GM12878 (cell line): Measurements from ENCODE around the gene SDCCAG8. TPM values are rescaled to one million over a fixed set of nuclear protein-coding genes. Genes with fewer than 3 reads are reported as not detected.

Experiments used
- ATAC-seq: fragments of 200-7000 bp; cut with Tn5 transposase; 3 replicates; pipeline ENCODE4 v1.9.1; 2020; ENCODE audit warnings: mild to moderate bottlenecking, moderate library complexity
- BruUV-seq: library from RNA; stranded (reverse); fragments of 400-500 nt; replicated peaks from 2 replicates; lab custom pipeline; 2021; lab: Mats Ljungman, UMichigan
- CTCF ChIA-PET: fragments of 300-600 bp; sonication (Branson Sonifier 250); formaldehyde crosslinking; extraction: SDS; loops from one replicate; lab custom pipeline; 2021; ENCODE audit warnings: inconsistent platforms; lab: Yijun Ruan, JAX
- POLR2A ChIA-PET: fragments of 350-600 bp; formaldehyde crosslinking; extraction: SDS; loops from one replicate; lab custom pipeline; 2021; ENCODE audit warnings: inconsistent platforms; lab: Charles Lee
- RAD21 ChIA-PET: fragments of 300-600 bp; sonication (Branson Sonifier 250); formaldehyde crosslinking; loops from one replicate; lab custom pipeline; 2023; ENCODE audit warnings: antibody characterized with exemption; ENCODE audit not compliant: unreplicated experiment; lab: Charles Lee
- SMC1A ChIA-PET: fragments of 300-600 bp; sonication (Branson Sonifier 250); formaldehyde crosslinking; loops from one replicate; lab custom pipeline; 2023; ENCODE audit not compliant: unreplicated experiment, uncharacterized antibody; lab: Charles Lee
- DNase-seq: peaks from one replicate; pipeline ENCODE4 v3.0.0-alpha.2; 2011; ENCODE audit warnings: low read depth, low spot score
- FAIRE-seq: peaks from 3 replicates; lab custom pipeline; 2011; peaks lifted over from hg19 to GRCh38; lab: Jason Lieb, UNC
- H2AFZ ChIP-seq: 2 replicates; pipeline ENCODE4 v1.6.0; 2011; ENCODE audit warnings: low read depth, low read length, control low read depth; ENCODE audit not compliant: control insufficient read depth
- H3K27ac ChIP-seq: 2 replicates; pipeline ENCODE4 v1.5.1; 2011; ENCODE audit warnings: control low read depth; ENCODE audit not compliant: control insufficient read depth, insufficient read depth
- H3K27me3 ChIP-seq, 2 experiments: replicated peaks in 1 of 2; 2 replicates each; pipeline versions ENCODE4 v1.6.0 to v1.6.1; 2011; ENCODE audit warnings: low read length in 1 of 2; ENCODE audit not compliant: control insufficient read depth in 2 of 2, insufficient read depth in 2 of 2
- H3K36me3 ChIP-seq, 2 experiments: 2 replicates each; pipeline ENCODE4 v1.5.1; 2011; ENCODE audit warnings: low read length in 1 of 2; ENCODE audit not compliant: control insufficient read depth in 2 of 2, insufficient read depth in 2 of 2
- H3K4me1 ChIP-seq: 2 replicates; pipeline ENCODE4 v1.6.1; 2011; ENCODE audit warnings: mild to moderate bottlenecking, low read length, moderate library complexity, mixed read lengths; ENCODE audit not compliant: control insufficient read depth, insufficient read depth
- H3K4me2 ChIP-seq: 2 replicates; pipeline ENCODE4 v1.6.0; 2011; ENCODE audit warnings: control low read depth; ENCODE audit not compliant: control insufficient read depth, insufficient read depth
- H3K4me3 ChIP-seq: fragments of 200-600 bp; sonication (generic); 2 replicates; pipeline ENCODE4 v1.5.1; 2016
- H3K79me2 ChIP-seq: 2 replicates; pipeline ENCODE4 v1.6.0; 2011; ENCODE audit warnings: low read length; ENCODE audit not compliant: control insufficient read depth, insufficient read depth
- H3K9ac ChIP-seq: 2 replicates; pipeline ENCODE4 v1.8.0; 2011; ENCODE audit warnings: low read length, control low read depth, mixed read lengths; ENCODE audit not compliant: control insufficient read depth, insufficient read depth
- H3K9me3 ChIP-seq: replicated peaks from 3 replicates; pipeline ENCODE4 v1.5.1; 2011; ENCODE audit warnings: mild to moderate bottlenecking, low read length; ENCODE audit not compliant: control insufficient read depth, insufficient read depth
- H4K20me1 ChIP-seq: 2 replicates; pipeline ENCODE4 v1.6.0; 2011; ENCODE audit not compliant: control insufficient read depth, insufficient read depth
- ATF3 ChIP-seq: IDR thresholded peaks from 2 replicates; pipeline ENCODE4 v1.6.1; 2011; ENCODE audit warnings: low read depth, mild to moderate bottlenecking, low read length, moderate library complexity, borderline replicate concordance; ENCODE audit errors: extremely low read depth
- CBFB ChIP-seq: IDR thresholded peaks from 2 replicates; pipeline ENCODE4 v1.6.1; 2016; ENCODE audit warnings: antibody characterized with exemption, low read depth
- CEBPB ChIP-seq, 2 experiments: fragments of 150-350 bp in 1 of 2; IDR thresholded peaks; 2 replicates each; pipeline ENCODE4 v1.6.1; 2012 to 2014; ENCODE audit warnings: low read depth in 2 of 2, low read length in 2 of 2, borderline replicate concordance in 1 of 2, inconsistent platforms in 1 of 2
- EGR1 ChIP-seq, 2 experiments: IDR thresholded peaks; 1 replicate in 1 of 2; 2 replicates in 1 of 2; pipeline ENCODE4 v1.6.1; 2011 to 2012; ENCODE audit warnings: low read depth in 2 of 2, low read length in 2 of 2, borderline replicate concordance in 1 of 2, mild to moderate bottlenecking in 1 of 2, moderate library complexity in 1 of 2
- ETV6 ChIP-seq, 2 experiments: fragments of 450-650 bp in 1 of 2; IDR thresholded peaks in 1 of 2; conservative IDR thresholded peaks in 1 of 2; 2 replicates each; pipeline ENCODE4 v1.6.1; 2014; ENCODE audit warnings: antibody characterized with exemption in 1 of 2, borderline replicate concordance in 1 of 2, low read depth in 1 of 2, mild to moderate bottlenecking in 1 of 2, moderate library complexity in 1 of 2
- IKZF1 ChIP-seq: fragments of 450-650 bp; conservative IDR thresholded peaks from 2 replicates; pipeline ENCODE4 v1.6.1; 2017; ENCODE audit warnings: antibody characterized with exemption, mild to moderate bottlenecking
- MEF2B ChIP-seq: fragments of 450-650 bp; IDR thresholded peaks from 2 replicates; pipeline ENCODE4 v1.6.1; 2018; ENCODE audit warnings: mild to moderate bottlenecking, moderate library complexity; ENCODE audit not compliant: partially characterized antibody, poor library complexity, severe bottlenecking
- MXI1 ChIP-seq: fragments of 150-350 bp; IDR thresholded peaks from 2 replicates; pipeline ENCODE4 v1.6.1; 2011; ENCODE audit warnings: low read depth, mild to moderate bottlenecking, inconsistent platforms, low read length, improper control_type of control experiment
- NFIC ChIP-seq: IDR thresholded peaks from 2 replicates; pipeline ENCODE4 v1.6.1; 2012; ENCODE audit warnings: low read depth, mild to moderate bottlenecking, inconsistent platforms, low read length, moderate library complexity
- NR2C1 ChIP-seq: fragments of 450-650 bp; IDR thresholded peaks from 2 replicates; pipeline ENCODE4 v1.6.1; 2017; ENCODE audit warnings: antibody characterized with exemption, mild to moderate bottlenecking, moderate library complexity
- NRF1 ChIP-seq: conservative IDR thresholded peaks from 2 replicates; pipeline ENCODE4 v1.6.1; 2011; ENCODE audit warnings: mild to moderate bottlenecking, low read depth, low read length, improper control_type of control experiment
- RBBP5 ChIP-seq: fragments of 200-600 bp; sonication (generic); conservative IDR thresholded peaks from 2 replicates; pipeline ENCODE4 v1.6.1; 2016
- RUNX3 ChIP-seq: IDR thresholded peaks from 2 replicates; pipeline ENCODE4 v1.6.1; 2012; ENCODE audit warnings: low read length, inconsistent platforms
- WGBS: methylation state at CpG from one replicate; pipeline ENCODE4 v1.1.6; 2016; ENCODE audit warnings: low lambda C conversion rate; ENCODE audit not compliant: insufficient replicate concordance, insufficient coverage; ENCODE audit errors: missing lambda C conversion rate; 5-methylcytosine and 5-hydroxymethylcytosine counted together
- in situ Hi-C: fragments of 300-500 bp; cut with MboI; formaldehyde crosslinking; loops from 9 replicates; pipeline ENCODE4 v1.14.3; 2018; ENCODE audit warnings: mixed read lengths
- intact Hi-C: fragments of 100-400 bp; cut with micrococcal nuclease; formaldehyde crosslinking; loops from one replicate; pipeline ENCODE4 v1.14.2; 2022; ENCODE audit not compliant: unreplicated experiment
- polyA plus RNA-seq, 11 experiments: library from polyadenylated mRNA; depleted of rRNA in 4 of 11; unstranded in 6 of 11; stranded (reverse) in 5 of 11; fragments of >200 nt; fragmentation: Nextera tagmentation in 4 of 11; fragmentation: Illumina TruSeq in 1 of 11; extraction: Ambion mirVana in 4 of 11; extraction: Trizol in 1 of 11; gene quantifications; 1 replicate in 1 of 11; 2 replicates in 10 of 11; pipeline versions ENCODE4 v1.2.1 to v1.2.3, GENCODE V29; 2011 to 2016; ENCODE audit warnings: inconsistent platforms in 2 of 11, missing spikeins in 2 of 11, low read depth in 1 of 11
- total RNA-seq, 4 experiments: library from RNA; depleted of rRNA in 3 of 4; stranded (reverse); fragments of >200 nt in 3 of 4; fragmentation: Illumina TruSeq in 1 of 4; extraction: Trizol in 1 of 4; gene quantifications; 2 replicates each; pipeline versions ENCODE4 v1.2.1 to v1.2.3, GENCODE V29; 2013 to 2021

SDCCAG8 gene
- total and polyA plus RNA-seq, 10 of the 15 experiments (the other 5 are each of a cell fraction or from before 2014, with no cell fraction given), result 15.0 to 25.6 (median 20.6) TPM

DNA sequence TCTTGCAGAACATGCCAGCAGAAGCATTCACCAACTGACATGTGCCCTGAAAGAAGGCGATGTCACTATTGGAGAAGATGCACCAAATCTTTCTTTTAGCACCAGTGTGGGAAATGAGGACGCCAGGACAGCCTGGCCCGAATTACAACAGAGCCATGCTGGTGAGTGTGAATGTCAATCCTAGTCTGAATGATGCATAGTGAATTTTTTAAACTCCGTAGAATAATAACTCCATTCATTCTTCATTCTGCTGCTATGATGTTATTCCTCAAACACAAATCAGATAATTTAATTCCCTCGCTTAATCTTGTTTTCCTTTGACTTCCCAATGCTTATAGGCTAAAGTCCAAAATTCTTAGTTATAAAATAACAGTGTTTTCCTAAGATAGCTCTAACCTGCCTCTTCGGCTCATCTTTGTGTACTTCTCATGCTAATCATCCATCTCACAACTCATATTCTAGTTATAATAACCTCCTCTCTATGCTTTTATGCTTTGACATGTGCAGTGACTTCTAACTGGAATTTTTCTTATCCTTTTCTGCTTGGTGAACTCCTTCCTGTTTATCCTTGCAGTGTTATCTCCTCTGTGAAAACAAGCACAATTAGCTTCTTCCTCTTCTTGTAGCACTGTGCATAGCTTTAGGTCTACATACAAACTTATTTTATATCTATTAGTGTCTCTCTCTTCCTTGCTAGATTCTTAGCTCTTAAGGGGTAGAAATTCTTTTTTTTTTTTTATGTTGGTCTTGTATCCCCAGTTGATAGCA lies 14.4 kb downstream of the SDCCAG8 start:
- no peak for FAIRE-seq
- intact Hi-C loops (no loop called here), in situ Hi-C loops (no loop called here)
- Histone ChIP-seq H3K4me3 (no peak overlapping the region), H3K27ac (no peak overlapping the region), H3K4me1 (no peaks in the 10 kb centered on the region; the same call in 1 of the 2 replicates), H2AFZ (no peak overlapping the region), H3K36me3 (peaks cover 1 to 2% of the 10 kb centered on the region in 2 experiments; a peak in 2 of 4 replicates), H3K79me2 (no peaks in the 10 kb centered on the region), H4K20me1 (no peaks in the 10 kb centered on the region), H3K4me2 (no peak overlapping the region), H3K9me3 (no peaks in the 10 kb centered on the region), H3K9ac (no peak overlapping the region), H3K27me3 (no peaks in the 10 kb centered on the region)
- POLR2A ChIA-PET, result interaction anchor here (0.8 kb wide), 1 partner anchor 14 kb away, joined by 3 read pairs; the partner anchor contains the start of gene SDCCAG8
- TF ChIP-seq MXI1 (no peak), RBBP5 (no peak)
- 99% methylated on average over 6 of the region's 6 CpGs for WGBS
- SMC1A ChIA-PET, result interaction anchor here (1.3 kb wide), 2 partner anchors 17 to 23 kb away, joined by 4 to 6 read pairs; no protein-coding TSS in a partner anchor
- no peak for DNase-seq
- no TSS peak for BruUV-seq
- ATAC-seq, result no peak
- RAD21 ChIA-PET, result no interaction called here
- CTCF ChIA-PET, result interaction anchor here (1.6 kb wide), 1 partner anchor 15 kb away, joined by 3 read pairs; the partner anchor contains the start of genes CEP170 and SDCCAG8

DNA sequence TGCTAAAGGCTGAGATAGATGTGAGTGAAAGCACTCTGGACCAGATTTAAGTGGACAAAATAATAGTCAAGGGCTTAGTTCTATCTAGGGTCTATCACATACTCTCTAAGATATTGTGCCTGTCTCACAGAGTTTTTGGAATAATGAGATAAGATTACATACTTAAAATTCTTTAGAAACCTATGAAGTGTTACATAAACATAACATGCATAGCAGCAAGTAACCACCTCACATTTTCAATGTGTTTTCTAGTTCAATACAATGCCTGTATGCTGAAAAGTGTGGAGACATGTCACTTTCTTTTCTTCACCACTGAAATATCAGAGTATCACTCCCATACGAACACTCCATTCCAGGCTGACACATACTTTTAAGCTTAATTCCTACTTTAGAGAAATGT lies 16.2 kb downstream of the SDCCAG8 start:
- no peak overlapping the region for H3K9ac ChIP-seq
- no peak overlapping the region for H2AFZ ChIP-seq
- RAD21 ChIA-PET, result no interaction called here
- no peaks in the 10 kb centered on the region for H3K27me3 ChIP-seq
- WGBS, result 83% methylated on average over 1 of the region's 1 CpG
- intact Hi-C loops, result no loop called here
- no peaks in the 10 kb centered on the region for H3K79me2 ChIP-seq
- no peak overlapping the region for H3K4me2 ChIP-seq
- peaks cover 1 to 6% of the 10 kb centered on the region in 2 experiments; a peak in 2 of 4 replicates for H3K36me3 ChIP-seq
- no peak overlapping the region for H3K4me3 ChIP-seq
- H4K20me1 ChIP-seq, result no peaks in the 10 kb centered on the region
- in situ Hi-C loops, result no loop called here
- BruUV-seq, result no TSS peak
- H3K4me1 ChIP-seq, result no peaks in the 10 kb centered on the region; the same call in 1 of the 2 replicates
- CTCF ChIA-PET, result interaction anchor here (1.0 to 1.4 kb wide), 2 partner anchors 10 to 72 kb away, joined by 3 to 5 read pairs; no protein-coding TSS in a partner anchor
- H3K27ac ChIP-seq, result no peak overlapping the region
- SMC1A ChIA-PET, result no interaction called here
- FAIRE-seq, result no peak
- DNase-seq, result no peak
- no peak for ATAC-seq
- POLR2A ChIA-PET, result no interaction called here
- no peaks in the 10 kb centered on the region for H3K9me3 ChIP-seq
- TF ChIP-seq MEF2B (no peak), ATF3 (no peak), CEBPB (IDR thresholded peaks at IDR 0.05; ENCODE audit: borderline replicate concordance in 1 of 2, low read depth in 2 of 2, low read length in 2 of 2) (no peak), IKZF1 (no peak), CBFB (no peak), NRF1 (no peak), RUNX3 (no peak), NFIC (no peak), EGR1 (IDR thresholded peaks at IDR 0.05; ENCODE audit: borderline replicate concordance in 1 of 2, low read depth in 2 of 2, low read length in 2 of 2) (no peak), ETV6 (conservative IDR thresholded peaks at IDR 0.05 in 1 of 2, IDR thresholded peaks at IDR 0.05 in 1 of 2; ENCODE audit: borderline replicate concordance in 1 of 2, low read depth in 1 of 2) (no peak), NR2C1 (no peak)
